Stimulated activated CD8-positive, alpha-beta memory T cell treated with anti-CD3 and anti-CD28 coated beads, Interleukin-12 subunit alpha, Interleukin-12 subunit beta, amount 100 ng/mL, for 24 hours (primary cell): Measurements from ENCODE around the gene BNIP5.
"Not testable (repeated sequence)": the region's sequence is repeated elsewhere in the genome, so short reads cannot be mapped to it uniquely, and the experiment has no call there.

Experiments
- DNase-seq: peaks from one replicate; pipeline ENCODE4 v3.0.0-alpha.2; 2020; ENCODE audit errors: extremely low read depth

Gene BNIP5

DNA sequence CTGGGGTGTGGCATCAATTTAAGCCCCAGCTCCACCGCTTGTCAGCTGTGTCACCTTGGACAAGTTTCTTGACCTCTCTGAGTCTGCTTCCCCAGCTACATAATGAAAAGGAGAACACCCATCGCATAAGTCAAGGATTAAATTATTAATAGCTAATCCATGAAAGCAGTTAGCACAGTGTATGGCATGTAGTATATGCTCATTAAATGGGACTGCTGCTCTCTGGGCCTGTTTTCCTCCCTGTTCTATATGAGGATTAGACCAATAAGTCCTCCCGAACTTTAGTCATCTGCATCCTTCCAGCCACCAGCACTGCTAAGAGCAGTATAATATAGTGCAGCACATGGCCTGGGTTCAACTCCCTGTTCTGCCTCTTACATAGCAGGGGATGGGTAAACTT is 31.1 kb upstream of the BNIP5 start:
- no peak for DNase-seq

DNA sequence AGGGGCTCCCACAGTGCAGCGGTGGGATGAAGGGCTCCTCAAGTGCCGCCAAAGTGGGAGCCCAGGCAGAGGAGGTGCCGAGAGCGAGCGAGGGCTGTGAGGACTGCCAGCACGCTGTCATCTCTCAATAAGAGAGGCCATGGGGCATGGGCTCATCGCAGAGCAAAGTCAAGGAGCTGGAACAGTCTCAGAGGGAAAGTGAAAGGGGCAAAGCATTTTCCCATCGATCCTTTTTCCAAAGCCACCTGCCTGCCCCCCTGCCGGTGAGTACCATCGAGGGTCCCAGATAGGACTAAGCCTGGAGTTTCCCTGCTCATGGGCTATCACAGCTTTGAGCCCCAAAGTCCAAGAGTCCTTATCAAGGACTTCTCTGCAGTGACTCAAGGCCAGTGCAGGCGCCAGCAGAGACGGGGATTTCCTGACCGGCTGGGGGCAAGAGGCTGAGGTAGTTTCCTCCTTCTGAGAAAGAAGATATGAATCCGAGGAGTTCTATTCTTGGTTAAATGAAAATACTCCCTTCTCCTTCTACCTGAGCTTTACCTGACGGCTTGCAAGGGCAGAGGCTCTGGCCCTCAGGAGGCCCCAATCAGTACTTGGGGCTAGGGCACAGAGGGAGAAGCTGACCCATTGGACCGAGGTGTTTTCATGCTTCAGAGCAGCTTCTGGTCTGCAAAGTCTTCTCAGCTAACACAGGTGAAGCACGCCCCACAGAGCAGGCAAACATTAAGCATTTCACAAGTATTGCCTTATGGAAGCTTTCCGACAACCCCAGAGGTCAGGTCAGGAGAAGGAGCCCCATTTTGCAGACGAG is 28.2 kb upstream of the BNIP5 start:
- no peak for DNase-seq

GRCh38 chr6:36364061-36364635 is 27.5 kb upstream of the BNIP5 start:
- DNase-seq, result not testable (repeated sequence)

GRCh38 chr6:36363371-36363752 is 26.7 kb upstream of the BNIP5 start:
- not testable (repeated sequence) for DNase-seq

- no peak for DNase-seq
Observed at GRCh38 chr6:36362551-36363370, 26.1 kb upstream of the BNIP5 start.

DNA sequence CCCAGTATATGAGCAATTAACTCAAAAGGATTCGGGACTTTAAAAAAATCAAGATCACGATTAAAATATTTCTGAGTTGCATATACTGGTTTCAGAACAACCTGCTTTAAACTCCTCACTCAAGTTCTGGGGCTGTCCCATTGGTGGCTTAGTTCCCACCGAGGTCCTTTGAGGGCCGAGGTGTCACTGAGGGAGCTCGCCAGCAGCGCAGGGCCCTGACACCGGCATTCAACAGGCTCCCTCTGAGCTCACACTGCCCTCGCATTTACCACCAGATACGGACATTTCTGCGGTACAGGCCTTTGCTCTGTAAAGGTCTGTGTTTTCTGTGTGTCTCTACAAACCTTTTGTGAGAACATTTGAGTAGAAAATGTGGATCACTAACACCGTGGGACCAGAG is 24.4 kb upstream of the BNIP5 start:
- DNase-seq, result no peak

DNA sequence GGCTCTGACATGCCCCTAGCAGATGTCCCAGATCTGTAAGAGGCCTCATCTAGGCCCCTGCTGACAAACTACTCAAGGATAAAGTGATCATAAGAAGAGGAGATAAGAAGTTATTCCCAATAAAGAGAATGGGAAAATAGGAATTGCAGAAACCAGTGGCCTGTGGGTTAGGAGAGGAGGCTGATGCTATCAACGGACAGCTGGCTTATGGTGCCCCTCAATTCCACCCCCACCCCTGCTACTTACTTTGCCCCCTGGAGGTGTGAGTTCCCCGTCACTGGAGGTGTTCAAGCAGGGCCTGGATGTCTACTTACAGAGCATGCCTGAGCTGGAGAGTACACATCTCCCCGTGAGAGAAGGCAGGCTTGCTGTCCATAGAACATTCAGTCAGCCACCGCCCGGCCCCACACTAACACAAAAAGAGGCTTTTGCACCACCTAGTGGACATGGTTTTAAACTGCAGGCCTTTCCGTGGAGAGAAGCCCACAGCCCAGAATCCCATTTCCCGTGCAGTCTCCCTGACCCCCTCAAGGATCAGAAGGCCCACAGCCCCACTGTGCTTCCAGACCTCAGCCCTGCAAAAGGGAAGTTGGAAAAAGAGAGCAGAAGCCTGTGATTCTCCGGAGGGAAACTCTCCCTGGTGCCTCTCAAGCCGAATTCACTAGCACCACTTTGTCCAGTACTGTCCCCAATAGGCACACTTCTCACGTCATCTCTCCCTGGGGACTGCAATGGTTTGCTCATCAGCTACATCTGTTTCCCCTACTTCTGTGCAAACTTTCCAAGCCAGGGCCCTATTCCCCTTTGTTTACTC is 23.8 kb upstream of the BNIP5 start:
- peak; percentile 19 for DNase-seq

DNA sequence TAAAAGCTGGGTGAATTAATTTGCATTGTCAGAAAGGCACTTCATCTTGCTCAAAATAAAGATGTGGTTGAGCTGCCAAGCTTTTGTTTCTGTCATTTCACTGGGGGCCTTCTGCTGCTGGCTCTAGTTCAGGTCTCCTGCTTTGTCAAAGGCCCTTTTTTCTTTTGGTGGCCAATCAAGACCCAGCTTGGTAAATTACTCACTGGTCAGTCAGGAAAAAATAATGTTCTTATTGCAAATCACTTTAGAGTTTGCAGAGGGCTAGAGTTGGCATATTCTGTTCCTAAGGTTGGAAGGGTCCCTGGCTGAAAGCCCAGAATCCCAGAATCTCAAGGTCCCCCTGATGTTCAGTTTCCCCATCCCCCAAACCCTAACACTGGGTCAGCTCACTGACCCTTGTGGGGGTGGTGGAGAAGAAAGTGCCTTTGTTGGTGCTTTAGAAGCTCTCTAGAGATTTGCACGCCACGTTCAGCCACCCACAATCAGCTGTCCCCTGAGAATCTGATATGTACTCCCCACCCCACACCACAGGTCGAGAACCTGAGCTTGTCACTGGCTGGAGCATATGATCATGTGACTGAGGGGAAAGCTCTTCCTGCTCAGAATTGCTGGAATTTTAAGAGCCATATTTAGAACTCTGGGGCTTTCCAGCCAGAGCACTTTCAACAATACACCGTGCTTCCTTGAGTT is 21.7 kb upstream of the BNIP5 start:
- DNase-seq, result no peak

DNA sequence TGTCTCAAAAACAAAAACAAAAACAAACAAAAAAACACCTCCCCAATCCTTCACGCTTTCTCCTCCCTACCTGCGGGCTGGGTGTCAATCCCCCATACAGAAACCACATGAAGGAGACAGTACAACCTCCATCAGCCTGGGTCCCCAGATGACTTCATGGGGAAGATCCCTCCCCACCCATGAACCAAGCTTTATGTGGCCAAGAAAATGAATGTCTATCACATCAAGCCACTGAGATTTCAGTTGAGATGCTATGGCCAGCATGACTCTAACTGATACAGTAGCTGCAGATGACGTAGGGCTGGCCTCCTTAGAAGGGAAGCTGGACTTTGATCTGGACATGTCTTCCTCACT is 21.2 kb upstream of the BNIP5 start:
- no peak for DNase-seq

- no peak for DNase-seq
Observed at GRCh38 chr6:36355819-36356218, 19.1 kb upstream of the BNIP5 start.

DNA sequence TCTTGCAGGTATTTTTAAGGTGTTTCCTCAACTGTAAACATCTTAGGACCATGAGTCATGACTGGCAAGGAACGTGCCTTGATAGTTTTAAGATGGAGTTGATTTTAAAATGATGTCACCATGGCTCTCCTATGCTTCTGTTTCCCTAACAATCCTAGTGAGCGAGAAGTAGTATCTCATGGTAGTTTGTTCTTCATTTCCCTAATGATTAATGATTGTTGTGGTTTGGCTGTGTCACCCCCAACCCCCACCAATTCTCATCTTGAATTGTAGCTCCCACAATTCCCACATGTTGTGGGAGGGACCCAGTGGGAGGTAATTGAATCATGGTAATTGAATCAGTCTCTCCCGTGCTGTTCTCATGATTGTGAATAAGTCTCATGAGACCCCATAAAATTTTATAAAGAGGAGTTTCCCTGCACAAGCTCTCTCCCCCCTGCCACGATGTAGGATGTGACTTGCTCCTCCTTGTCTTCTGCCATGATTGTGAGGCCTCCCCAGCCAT is 16.8 kb upstream of the BNIP5 start:
- DNase-seq, result no peak

- no peak for DNase-seq
Observed at GRCh38 chr6:36352477-36353157, 15.9 kb upstream of the BNIP5 start.

GRCh38 chr6:36350681-36351571 is 14.2 kb upstream of the BNIP5 start:
- DNase-seq, result no peak

DNA sequence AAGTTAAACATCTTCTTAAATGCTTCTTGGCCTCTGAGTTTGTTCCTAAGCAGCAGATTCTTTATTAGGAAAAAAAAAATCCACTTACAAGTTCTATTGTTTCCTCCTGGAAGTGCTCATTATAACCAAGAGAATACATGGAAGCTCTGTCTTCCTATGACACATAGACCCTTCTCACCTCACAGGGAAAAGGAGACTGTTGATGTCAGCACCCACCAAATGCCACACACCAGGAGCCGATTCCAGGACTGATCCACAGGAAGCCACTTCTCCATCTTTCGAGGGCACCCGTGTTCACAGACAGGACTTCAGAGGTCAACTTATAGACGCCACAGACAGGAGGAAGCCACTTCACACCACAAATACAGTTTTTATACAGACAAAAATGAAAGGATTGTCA is 13.4 kb upstream of the BNIP5 start:
- DNase-seq, result no peak

DNA sequence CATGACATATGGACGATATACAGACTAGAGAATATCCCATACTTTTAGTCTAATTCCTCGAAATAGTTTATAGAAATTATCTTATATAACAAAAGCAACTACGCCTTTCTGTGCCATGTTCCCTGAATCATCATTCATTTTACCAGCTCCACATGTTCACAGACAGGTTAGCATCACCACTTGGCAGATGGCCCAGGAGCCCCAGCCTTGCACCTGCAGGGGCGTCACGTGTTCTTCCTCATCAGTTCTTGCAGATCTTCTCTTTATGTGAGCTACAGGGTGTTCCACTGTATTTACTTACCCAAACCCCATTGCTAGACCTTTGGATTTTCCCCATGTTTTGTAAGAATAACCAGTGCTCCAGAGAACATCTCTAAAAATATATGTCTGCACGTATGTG is 12.6 kb upstream of the BNIP5 start:
- DNase-seq, result no peak

DNA sequence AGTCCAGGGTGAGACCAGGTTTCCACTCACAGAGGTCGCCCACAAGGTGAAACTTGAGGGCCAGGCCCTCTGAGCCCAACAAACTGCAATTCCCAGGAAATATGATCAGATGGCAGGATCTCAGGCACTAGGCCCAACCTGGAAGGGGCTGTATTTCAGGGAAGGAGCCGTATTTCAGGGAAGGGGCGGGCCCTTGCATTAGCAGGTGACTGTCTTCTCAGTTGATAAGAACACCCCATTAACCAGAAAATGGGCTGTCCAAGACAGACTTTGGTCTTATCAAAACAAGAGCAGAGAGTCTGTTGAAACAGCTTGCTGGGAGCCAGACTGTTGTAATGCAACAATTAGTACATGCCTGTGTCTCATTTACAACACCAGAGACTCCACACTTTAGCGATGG is 10.9 kb upstream of the BNIP5 start:
- DNase-seq, result no peak

GRCh38 chr6:36346486-36347273 is 10.0 kb upstream of the BNIP5 start:
- no peak for DNase-seq

DNA sequence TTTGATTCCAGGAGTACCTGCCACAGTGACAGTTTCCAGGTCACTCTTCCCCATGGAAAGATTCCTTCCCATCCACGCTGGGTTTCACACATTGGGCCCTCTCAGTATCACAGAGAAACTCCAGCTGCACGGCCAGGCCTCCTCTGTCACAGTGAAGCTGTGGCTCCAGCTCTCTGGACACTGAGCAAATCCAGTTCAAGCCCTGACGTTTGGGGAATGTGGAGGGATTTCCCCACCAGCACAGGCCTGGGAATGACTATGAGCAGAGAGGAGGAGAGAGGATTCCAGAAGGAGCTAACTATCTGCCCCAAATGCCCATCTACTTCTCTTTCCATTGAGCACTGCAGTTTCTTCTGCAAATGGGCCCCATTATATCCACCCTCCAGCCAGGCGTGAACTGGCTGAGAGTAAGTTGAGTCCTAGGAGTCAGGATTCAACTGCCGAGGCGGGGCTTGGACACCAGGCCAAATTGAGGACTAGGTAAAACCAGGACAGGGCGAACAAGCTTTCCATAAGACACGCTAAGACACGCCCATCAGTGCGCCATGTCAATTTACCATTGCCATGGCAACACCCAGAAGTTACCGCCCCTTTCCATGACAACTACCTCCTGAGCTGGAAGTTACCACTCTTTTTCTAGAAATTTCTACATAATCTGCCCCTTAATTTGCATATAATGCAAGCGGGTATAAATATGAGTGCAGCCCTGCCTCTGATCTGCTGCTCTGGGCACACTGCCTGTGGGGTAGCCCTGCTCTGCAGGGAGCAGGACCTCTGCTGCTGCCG is 9.2 kb upstream of the BNIP5 start:
- DNase-seq, result no peak
